PC-3 (cell line): ENCODE measurements around the gene KCTD15. TPM values are rescaled to one million over a fixed set of nuclear protein-coding genes. Genes with fewer than 3 reads are reported as not detected.

Experiments
- ATAC-seq: fragments of 200-7000 bp; cut with Tn5 transposase; 2 replicates; pipeline ENCODE4 v1.9.1; 2020; ENCODE audit warnings: mild to moderate bottlenecking, moderate library complexity
- BruUV-seq: library from RNA; stranded (reverse); fragments of 400-500 nt; replicated peaks from 2 replicates; lab custom pipeline; 2021; lab: Mats Ljungman, UMichigan
- CTCF ChIA-PET: fragments of 300-600 bp; sonication (Branson Sonifier 250); formaldehyde crosslinking; loops from one replicate; lab custom pipeline; 2022; ENCODE audit warnings: antibody characterized with exemption; lab: Charles Lee
- POLR2A ChIA-PET: fragments of 300-600 bp; sonication (Branson Sonifier 250); formaldehyde crosslinking; loops from one replicate; lab custom pipeline; 2022; ENCODE audit warnings: antibody characterized with exemption; ENCODE audit not compliant: unreplicated experiment; lab: Charles Lee
- DNase-seq: peaks from one replicate; pipeline ENCODE4 v3.0.0-alpha.2; 2015
- H2AFZ ChIP-seq: fragments of 300-600 bp; sonication (generic); 2 replicates; pipeline ENCODE4 v1.6.0; 2016; ENCODE audit warnings: antibody characterized with exemption, low read length
- H3F3A ChIP-seq: fragments of 300-600 bp; sonication (generic); one replicate; pipeline ENCODE4 v1.6.0; 2017; ENCODE audit warnings: antibody characterized with exemption, low read length, control low read depth, mild to moderate bottlenecking; ENCODE audit not compliant: unreplicated experiment
- H3K27ac ChIP-seq: fragments of 300-600 bp; sonication (generic); 2 replicates; pipeline ENCODE4 v1.5.1; 2016; ENCODE audit warnings: mild to moderate bottlenecking, low read length
- H3K27me3 ChIP-seq: fragments of 300-600 bp; sonication (generic); 2 replicates; pipeline ENCODE4 v1.6.1; 2016; ENCODE audit warnings: low read length, mixed read lengths
- H3K36me3 ChIP-seq: fragments of 300-600 bp; sonication (generic); 2 replicates; pipeline ENCODE4 v1.6.1; 2016; ENCODE audit warnings: low read depth, mixed run types, low read length, mixed read lengths
- H3K4me1 ChIP-seq: fragments of 300-600 bp; sonication (generic); 2 replicates; pipeline ENCODE4 v1.5.1; 2016; ENCODE audit warnings: low read length; ENCODE audit not compliant: insufficient read depth
- H3K4me2 ChIP-seq: fragments of 300-600 bp; sonication (generic); 2 replicates; pipeline ENCODE4 v1.6.0; 2016; ENCODE audit warnings: low read length
- H3K4me3 ChIP-seq: fragments of 300-600 bp; sonication (generic); 2 replicates; pipeline ENCODE4 v1.5.1; 2016; ENCODE audit warnings: mild to moderate bottlenecking, low read length, mixed read lengths
- H3K79me2 ChIP-seq: fragments of 300-600 bp; sonication (generic); 2 replicates; pipeline ENCODE4 v1.6.1; 2017; ENCODE audit warnings: low read length, mixed read lengths
- H3K9ac ChIP-seq: fragments of 300-600 bp; sonication (generic); 2 replicates; pipeline ENCODE4 v1.6.0; 2016; ENCODE audit warnings: mild to moderate bottlenecking, low read length
- H3K9me2 ChIP-seq: fragments of 300-600 bp; sonication (generic); replicated peaks from 2 replicates; pipeline ENCODE4 v1.6.1; 2016; ENCODE audit warnings: mixed run types, low read length, mixed read lengths
- H3K9me3 ChIP-seq: fragments of 300-600 bp; sonication (generic); 2 replicates; pipeline ENCODE4 v1.6.1; 2016; ENCODE audit warnings: low read length, mixed read lengths
- H4K20me1 ChIP-seq: fragments of 300-600 bp; sonication (generic); 2 replicates; pipeline ENCODE4 v1.6.1; 2016; ENCODE audit warnings: low read length, mixed read lengths
- EZH2 ChIP-seq: fragments of 300-600 bp; sonication (generic); IDR thresholded peaks from one replicate; pipeline ENCODE4 v1.6.1; 2017; ENCODE audit warnings: antibody characterized with exemption, mild to moderate bottlenecking, low read length; ENCODE audit not compliant: unreplicated experiment
- EZH2phosphoT487 ChIP-seq: fragments of 300-600 bp; sonication (generic); IDR thresholded peaks from 2 replicates; pipeline ENCODE4 v1.6.1; 2018; ENCODE audit warnings: mild to moderate bottlenecking, antibody characterized with exemption, low read length, borderline replicate concordance
- intact Hi-C: fragments of 100-400 bp; cut with micrococcal nuclease; formaldehyde crosslinking; loops from 2 replicates; pipeline ENCODE4 v1.9.0; 2023
- total RNA-seq: library from RNA; depleted of rRNA; stranded (reverse); fragments of >200 nt; gene quantifications from 2 replicates; pipeline ENCODE4 v1.2.3, GENCODE V29; 2014
- TF ChIP-seq, protein P1 (sequence below): fragments of 300-600 bp; sonication (generic); conservative IDR thresholded peaks from 2 replicates; pipeline ENCODE4 v1.5.1; 2017; ENCODE audit warnings: antibody characterized with exemption, low read depth, mild to moderate bottlenecking, low read length

Gene KCTD15
- total RNA-seq, 1 experiment from 2014 or later = 58.2 TPM

DNA sequence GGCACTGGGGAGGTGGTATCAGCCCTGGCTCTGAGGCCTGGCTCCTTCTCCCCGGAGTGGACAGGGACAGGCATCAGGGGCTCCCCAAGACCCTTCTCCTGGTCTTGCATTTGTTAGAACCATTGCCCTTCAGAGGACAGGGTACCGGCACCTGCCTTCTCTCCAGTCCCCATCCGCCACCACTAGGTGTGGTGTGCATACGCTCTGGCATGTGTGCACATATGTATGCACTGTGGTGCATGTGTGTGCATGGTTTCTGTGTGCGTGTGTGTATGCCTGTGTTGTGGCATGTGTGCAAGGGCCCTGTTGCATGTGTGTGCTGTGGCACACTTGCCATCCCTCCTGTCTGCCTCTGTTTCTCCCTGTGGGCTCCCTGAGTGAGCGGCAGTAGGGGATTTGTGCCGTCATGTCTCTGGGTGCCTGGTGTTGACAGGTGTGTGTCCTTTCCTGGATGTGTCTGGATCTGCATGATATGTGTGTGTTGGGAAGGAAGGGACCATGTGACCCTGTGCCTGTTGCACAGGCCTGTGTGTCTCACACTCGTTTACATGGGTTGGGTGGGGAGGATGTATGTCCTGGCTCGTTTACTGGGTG lies 9.3 kb downstream of the KCTD15 start:
- no peak for DNase-seq
- H3K36me3 ChIP-seq = no peaks in the 10 kb centered on the region; the same call in 1 of the 2 replicates
- no peaks in the 10 kb centered on the region for H3F3A ChIP-seq
- H3K9me2 ChIP-seq = no peaks in the 10 kb centered on the region
- H3K27me3 ChIP-seq = no peaks in the 10 kb centered on the region
- peaks cover 4% of the 10 kb centered on the region; the same call in 1 of the 2 replicates for H3K79me2 ChIP-seq
- H3K9me3 ChIP-seq = no peaks in the 10 kb centered on the region
- ChIA-PET POLR2A (no interaction called here), CTCF (no interaction called here)
- no peak overlapping the region for H3K4me2 ChIP-seq
- ATAC-seq = no peak
- intact Hi-C loops = no loop called here
- BruUV-seq = no TSS peak
- H3K4me3 ChIP-seq = no peak overlapping the region
- H4K20me1 ChIP-seq = no peaks in the 10 kb centered on the region
- H3K27ac ChIP-seq = no peak overlapping the region
- H3K4me1 ChIP-seq = peaks cover 6% of the 10 kb centered on the region; the same call in 1 of the 2 replicates
- H2AFZ ChIP-seq = no peak overlapping the region
- no peak overlapping the region for H3K9ac ChIP-seq
- no peak for TF ChIP-seq EZH2phosphoT487
- TF ChIP-seq, protein P1, sequence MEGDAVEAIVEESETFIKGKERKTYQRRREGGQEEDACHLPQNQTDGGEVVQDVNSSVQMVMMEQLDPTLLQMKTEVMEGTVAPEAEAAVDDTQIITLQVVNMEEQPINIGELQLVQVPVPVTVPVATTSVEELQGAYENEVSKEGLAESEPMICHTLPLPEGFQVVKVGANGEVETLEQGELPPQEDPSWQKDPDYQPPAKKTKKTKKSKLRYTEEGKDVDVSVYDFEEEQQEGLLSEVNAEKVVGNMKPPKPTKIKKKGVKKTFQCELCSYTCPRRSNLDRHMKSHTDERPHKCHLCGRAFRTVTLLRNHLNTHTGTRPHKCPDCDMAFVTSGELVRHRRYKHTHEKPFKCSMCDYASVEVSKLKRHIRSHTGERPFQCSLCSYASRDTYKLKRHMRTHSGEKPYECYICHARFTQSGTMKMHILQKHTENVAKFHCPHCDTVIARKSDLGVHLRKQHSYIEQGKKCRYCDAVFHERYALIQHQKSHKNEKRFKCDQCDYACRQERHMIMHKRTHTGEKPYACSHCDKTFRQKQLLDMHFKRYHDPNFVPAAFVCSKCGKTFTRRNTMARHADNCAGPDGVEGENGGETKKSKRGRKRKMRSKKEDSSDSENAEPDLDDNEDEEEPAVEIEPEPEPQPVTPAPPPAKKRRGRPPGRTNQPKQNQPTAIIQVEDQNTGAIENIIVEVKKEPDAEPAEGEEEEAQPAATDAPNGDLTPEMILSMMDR = no peak
- no peak for TF ChIP-seq EZH2

DNA sequence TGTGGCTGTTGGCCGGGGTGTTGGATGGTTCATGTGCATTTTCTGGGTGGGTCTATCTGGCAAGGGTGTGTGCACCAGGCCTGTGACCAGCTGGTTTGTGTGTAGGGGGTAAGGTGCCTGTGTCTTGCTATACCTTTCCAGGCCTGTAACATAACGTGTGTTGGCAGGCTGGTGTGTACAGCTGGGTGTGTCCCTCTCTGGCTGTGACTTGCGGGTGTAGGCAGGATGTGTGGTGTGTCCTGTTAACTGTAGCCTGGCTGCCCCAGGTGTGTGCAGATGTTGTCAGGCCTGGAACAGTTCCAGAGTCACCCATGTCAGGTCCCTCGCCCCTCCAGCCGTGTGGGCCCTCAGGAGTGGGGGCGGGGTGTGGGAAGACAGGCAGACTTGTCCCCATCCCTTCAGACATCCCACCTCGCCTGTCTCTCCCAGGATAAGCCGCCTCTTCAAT lies 9.8 kb downstream of the KCTD15 start:
- Histone ChIP-seq H3K27me3 (no peaks in the 10 kb centered on the region), H3K4me2 (no peak overlapping the region), H3K9me3 (no peaks in the 10 kb centered on the region), H3K36me3 (no peaks in the 10 kb centered on the region; the same call in 1 of the 2 replicates), H3K27ac (no peak overlapping the region), H3K4me1 (peaks cover 6% of the 10 kb centered on the region; the same call in 1 of the 2 replicates), H3K4me3 (no peak overlapping the region), H3K79me2 (peaks cover 4% of the 10 kb centered on the region; the same call in 1 of the 2 replicates), H3F3A (no peaks in the 10 kb centered on the region), H3K9me2 (no peaks in the 10 kb centered on the region), H3K9ac (no peak overlapping the region), H4K20me1 (no peaks in the 10 kb centered on the region), H2AFZ (no peak overlapping the region)
- ATAC-seq = no peak; the same call in 1 of the 2 replicates
- BruUV-seq = no TSS peak
- CTCF ChIA-PET = no interaction called here
- intact Hi-C loops = no loop called here
- no peak for DNase-seq
- POLR2A ChIA-PET = no interaction called here
- TF ChIP-seq, protein P1 = no peak
- TF ChIP-seq EZH2phosphoT487 = no peak
- TF ChIP-seq EZH2 = no peak

DNA sequence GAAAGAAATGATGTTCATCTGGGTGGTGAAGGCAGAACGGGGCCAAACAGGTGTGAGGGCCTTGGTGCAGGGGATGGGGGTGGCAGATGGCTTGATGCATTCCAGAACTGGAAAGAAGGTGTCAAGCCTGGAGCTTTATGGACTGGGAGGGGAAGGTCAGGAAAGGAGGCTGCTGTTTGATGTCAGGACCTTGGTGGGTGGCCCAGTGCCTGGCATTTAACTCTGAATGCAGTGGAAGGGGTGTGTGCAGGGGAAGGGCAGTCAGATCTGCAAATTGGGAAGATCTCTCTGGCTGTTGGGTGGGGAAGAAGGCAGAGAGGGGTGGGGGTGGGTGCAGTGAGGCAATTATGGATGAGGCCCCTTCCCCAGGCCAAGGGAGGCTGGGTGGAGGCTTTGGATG lies 11.7 kb downstream of the KCTD15 start:
- no peak overlapping the region for H3K9ac ChIP-seq
- H3K36me3 ChIP-seq = no peaks in the 10 kb centered on the region; the same call in 1 of the 2 replicates
- H3K4me1 ChIP-seq = peaks cover 6% of the 10 kb centered on the region; the same call in 1 of the 2 replicates
- H3K9me3 ChIP-seq = no peaks in the 10 kb centered on the region
- ATAC-seq (no peak), DNase-seq (no peak)
- H2AFZ ChIP-seq = no peak overlapping the region
- no peak overlapping the region for H3K4me3 ChIP-seq
- H4K20me1 ChIP-seq = no peaks in the 10 kb centered on the region
- no peaks in the 10 kb centered on the region for H3F3A ChIP-seq
- no TSS peak for BruUV-seq
- intact Hi-C loops = no loop called here
- ChIA-PET POLR2A (no interaction called here), CTCF (no interaction called here)
- no peak overlapping the region for H3K4me2 ChIP-seq
- TF ChIP-seq EZH2 (no peak), EZH2phosphoT487 (no peak)
- TF ChIP-seq, protein P1 = no peak
- peaks cover 4% of the 10 kb centered on the region; the same call in 1 of the 2 replicates for H3K79me2 ChIP-seq
- no peaks in the 10 kb centered on the region for H3K27me3 ChIP-seq
- H3K9me2 ChIP-seq = no peaks in the 10 kb centered on the region
- H3K27ac ChIP-seq = no peak overlapping the region
